BJ (cell line): ENCODE measurements around the gene SLC7A8. TPM values are rescaled to one million over a fixed set of nuclear protein-coding genes. Genes with fewer than 3 reads are reported as not detected.

Experiments used
- CTCF ChIA-PET: fragments of 350-600 bp; formaldehyde crosslinking; extraction: SDS; loops from one replicate; lab custom pipeline; 2021; ENCODE audit warnings: antibody characterized with exemption, inconsistent platforms; lab: Yijun Ruan, JAX
- POLR2A ChIA-PET: fragments of 300-600 bp; sonication (Branson Sonifier 250); formaldehyde crosslinking; extraction: SDS; loops from one replicate; lab custom pipeline; 2021; ENCODE audit warnings: antibody characterized with exemption; lab: Charles Lee
- DNase-seq: peaks from one replicate; pipeline ENCODE4 v3.0.0-alpha.2; 2011; ENCODE audit warnings: low read depth
- H3K27me3 ChIP-seq: 2 replicates; pipeline ENCODE4 v1.6.0; 2011; ENCODE audit warnings: low read length; ENCODE audit not compliant: control insufficient read depth, insufficient read depth
- H3K36me3 ChIP-seq: 2 replicates; pipeline ENCODE4 v1.5.1; 2011; ENCODE audit warnings: low read length; ENCODE audit not compliant: control insufficient read depth, insufficient read depth
- H3K4me3 ChIP-seq: 2 replicates; pipeline ENCODE4 v1.5.1; 2011; ENCODE audit warnings: low read depth, mild to moderate bottlenecking, control low read depth, low read length
- CTCF ChIP-seq: IDR thresholded peaks from 2 replicates; pipeline ENCODE4 v1.5.1; 2011; ENCODE audit warnings: low read depth, mild to moderate bottlenecking, control low read depth, inconsistent platforms, low read length, moderate library complexity; ENCODE audit not compliant: insufficient read depth
- polyA plus RNA-seq: library from polyadenylated mRNA; depleted of rRNA; stranded (reverse); fragments of >200 nt; gene quantifications from 2 replicates; pipeline ENCODE4 v1.2.3, GENCODE V29; 2011

Gene SLC7A8
- polyA plus RNA-seq, 1 experiment, result 4.6 TPM

DNA sequence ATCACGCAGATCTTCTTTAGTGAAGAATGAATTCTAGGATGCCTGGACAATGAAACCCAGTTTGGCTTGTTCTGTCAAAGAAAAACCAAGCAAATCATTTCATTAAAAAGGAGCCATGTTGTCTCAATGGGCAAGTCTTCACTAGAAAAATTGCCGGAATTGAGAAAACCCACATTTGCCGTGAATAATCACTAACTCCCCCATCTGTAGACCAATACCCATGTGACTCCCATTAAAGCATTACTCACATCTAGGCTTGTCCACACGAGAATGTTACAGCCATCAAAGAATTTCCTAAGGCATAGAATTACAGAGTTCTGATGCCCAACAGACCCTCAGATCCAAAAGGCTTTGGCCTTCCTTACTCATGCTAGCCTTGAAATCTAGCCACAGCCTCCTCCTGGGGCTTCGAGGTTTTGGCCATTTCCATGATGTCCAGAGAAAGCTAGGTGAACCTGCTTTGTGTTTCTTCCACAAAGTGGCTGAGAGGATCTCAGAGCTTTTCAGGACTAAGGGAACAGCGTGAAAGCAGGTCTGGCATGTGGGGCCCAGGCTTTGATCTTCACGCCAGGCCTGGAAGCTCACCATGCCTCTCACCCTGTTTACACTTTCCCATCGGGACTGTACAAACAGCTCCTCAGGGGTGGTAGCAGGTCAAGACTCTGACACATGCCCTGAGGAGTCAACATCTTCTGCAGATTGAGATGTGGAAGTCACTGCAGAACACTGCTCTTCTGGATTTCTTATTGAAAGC is 12.1 kb downstream of the SLC7A8 start:
- no peaks in the 10 kb centered on the region for H3K36me3 ChIP-seq
- DNase-seq, result peak; percentile 71
- no peaks in the 10 kb centered on the region for H3K27me3 ChIP-seq
- CTCF ChIA-PET, result interaction anchor here (0.6 to 26.2 kb wide), 3 partner anchors 13 to 51 kb away, joined by 3 to 815 read pairs (median 10); partner anchors contain the start of gene CEBPE
- H3K4me3 ChIP-seq, result no peak overlapping the region
- POLR2A ChIA-PET, result interaction anchor here (0.6 kb wide), 1 partner anchor 16 kb away, joined by 3 read pairs; no protein-coding TSS in a partner anchor
- TF ChIP-seq CTCF, result no peak

GRCh38 chr14:23169622-23170021 is 13.8 kb downstream of the SLC7A8 start:
- POLR2A ChIA-PET, result no interaction called here
- DNase-seq, result no peak
- Histone ChIP-seq H3K27me3 (no peaks in the 10 kb centered on the region), H3K4me3 (no peak overlapping the region), H3K36me3 (no peaks in the 10 kb centered on the region)
- CTCF ChIA-PET, result interaction anchor here (1.4 to 26.2 kb wide), 3 partner anchors 17 to 127 kb away, joined by 3 to 815 read pairs (median 10); partner anchors contain the start of gene CEBPE
- TF ChIP-seq CTCF, result no peak

GRCh38 chr14:23168246-23168645 is 15.2 kb downstream of the SLC7A8 start:
- CTCF ChIA-PET, result interaction anchor here (1.0 to 26.2 kb wide), 3 partner anchors 10 to 128 kb away, joined by 3 to 815 read pairs (median 3); partner anchors contain the start of gene CEBPE
- DNase-seq, result no peak

GRCh38 chr14:23167116-23167847 is 16.2 kb downstream of the SLC7A8 start:
- DNase-seq, result no peak
- H3K27me3 ChIP-seq, result no peaks in the 10 kb centered on the region
- H3K4me3 ChIP-seq, result no peak overlapping the region
- no peaks in the 10 kb centered on the region for H3K36me3 ChIP-seq
- ChIA-PET POLR2A (no interaction called here), CTCF (interaction anchor here (0.6 to 26.2 kb wide), 3 partner anchors 17 to 47 kb away, joined by 3 to 815 read pairs (median 3); partner anchors contain the start of gene CEBPE)
- TF ChIP-seq CTCF, result no peak

More at GRCh38 chr14:23168246-23168645, 15.2 kb downstream of the SLC7A8 start:
- no peaks in the 10 kb centered on the region for H3K27me3 ChIP-seq
- TF ChIP-seq CTCF, result no peak
- POLR2A ChIA-PET, result interaction anchor here (0.5 to 0.6 kb wide), 2 partner anchors 13 to 500 kb away, joined by 3 to 4 read pairs; no protein-coding TSS in a partner anchor
- H3K4me3 ChIP-seq, result no peak overlapping the region
- H3K36me3 ChIP-seq, result no peaks in the 10 kb centered on the region

- ChIA-PET CTCF (interaction anchor here (1.5 kb wide), 1 partner anchor 22 kb away, joined by 5 read pairs; no protein-coding TSS in a partner anchor), POLR2A (no interaction called here)
- Histone ChIP-seq H3K36me3 (no peaks in the 10 kb centered on the region), H3K4me3 (no peak overlapping the region), H3K27me3 (no peaks in the 10 kb centered on the region)
- no peak for DNase-seq
- no peak for TF ChIP-seq CTCF
Observed at GRCh38 chr14:23164949-23165348, 18.5 kb downstream of the SLC7A8 start.
